Limb (tissue), 2 donors: ENCODE data around the gene GRIPAP1.

Experiments
- DNase-seq, 2 donors: peaks; one replicate each; pipeline ENCODE4 v3.0.0-alpha.2; 2016; ENCODE audit errors: extremely low spot score in 2 of 2

The GRIPAP1 gene

DNA sequence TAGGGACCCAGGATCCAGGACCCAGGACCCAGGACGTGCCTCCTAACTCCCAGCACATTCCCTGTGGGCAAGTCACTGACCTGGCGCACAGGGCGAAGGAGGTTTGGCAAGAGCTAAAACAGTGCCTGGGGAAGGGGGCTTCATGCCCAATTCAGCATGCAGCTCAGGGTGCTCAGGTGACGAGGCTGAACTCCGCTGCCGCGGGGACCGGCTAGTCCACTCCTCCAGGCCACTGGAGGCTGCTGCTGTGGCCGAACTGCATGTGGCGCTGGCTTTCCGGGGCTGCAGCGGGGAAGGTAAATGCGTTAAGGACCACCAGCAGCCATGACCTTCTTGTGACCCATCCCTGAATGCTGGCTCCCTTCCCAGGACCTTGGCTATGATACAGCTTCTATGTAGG is 78.3 kb downstream of the GRIPAP1 start:
- DNase-seq, result no peak
